Natural killer cell (primary cell): Measurements from ENCODE around the gene GFOD1. TPM values are rescaled to one million over a fixed set of nuclear protein-coding genes. Genes with fewer than 3 reads are reported as not detected.

ENCODE experiments used
- ATAC-seq, 3 donors: fragments of 150-1000 bp in 2 of 3; fragments of 200-7000 bp in 1 of 3; cut with Tn5 transposase; 1 replicate in 1 of 3; 2 replicates in 2 of 3; pipeline ENCODE4 v1.10.0; 2021; ENCODE audit warnings: mild to moderate bottlenecking in 2 of 3, moderate library complexity in 2 of 3
- DNase-seq, 2 donors: peaks; one replicate each; pipeline versions ENCODE4 v3.0.0 to v3.0.0-alpha.2; 2013 to 2021; ENCODE audit warnings: mixed read lengths in 1 of 2
- H3K27ac ChIP-seq: one replicate; pipeline ENCODE4 v1.5.1; 2013; ENCODE audit warnings: mild to moderate bottlenecking, low read length
- H3K27me3 ChIP-seq: one replicate; pipeline ENCODE4 v1.6.1; 2013; ENCODE audit warnings: low read length; ENCODE audit not compliant: control insufficient read depth, insufficient read depth
- H3K36me3 ChIP-seq: one replicate; pipeline ENCODE4 v1.6.1; 2013; ENCODE audit warnings: low read length; ENCODE audit not compliant: control insufficient read depth, insufficient read depth
- H3K4me1 ChIP-seq: one replicate; pipeline ENCODE4 v1.6.1; 2013; ENCODE audit warnings: low read length; ENCODE audit not compliant: control insufficient read depth, insufficient read depth
- H3K4me3 ChIP-seq: one replicate; pipeline ENCODE4 v1.5.1; 2013; ENCODE audit warnings: low read length
- H3K9me3 ChIP-seq: one replicate; pipeline ENCODE4 v1.6.1; 2013; ENCODE audit warnings: low read length; ENCODE audit not compliant: control insufficient read depth, insufficient read depth
- H3K27ac Mint-ChIP-seq, 2 donors: one replicate each; pipeline ENCODE4 v1.8.0; 2022; ENCODE audit warnings: mild to moderate bottlenecking in 2 of 2, mixed read lengths in 2 of 2, moderate library complexity in 1 of 2
- H3K27me3 Mint-ChIP-seq, 2 donors: one replicate each; pipeline ENCODE4 v1.8.0; 2022; ENCODE audit warnings: low read depth in 2 of 2, mixed read lengths in 2 of 2
- H3K36me3 Mint-ChIP-seq: one replicate; pipeline ENCODE4 v1.8.0; 2022; ENCODE audit warnings: mixed read lengths
- H3K4me1 Mint-ChIP-seq, 2 donors: one replicate each; pipeline ENCODE4 v1.8.0; 2022; ENCODE audit warnings: mixed read lengths in 2 of 2
- H3K4me3 Mint-ChIP-seq: one replicate; pipeline ENCODE4 v1.8.0; 2022; ENCODE audit warnings: mild to moderate bottlenecking, moderate library complexity, mixed read lengths
- H3K9me3 Mint-ChIP-seq, 2 donors: one replicate each; pipeline ENCODE4 v1.8.0; 2022; ENCODE audit warnings: mixed read lengths in 2 of 2
- CTCF ChIP-seq: fragments of 200-600 bp; IDR thresholded peaks from one replicate; pipeline ENCODE4 v1.8.0; 2022; ENCODE audit warnings: antibody characterized with exemption
- WGBS: methylation state at CpG from one replicate; pipeline ENCODE4 v1.1.7; 2013; ENCODE audit warnings: missing lambda C conversion rate; ENCODE audit not compliant: insufficient coverage; 5-methylcytosine and 5-hydroxymethylcytosine counted together
- intact Hi-C: fragments of 100-400 bp; cut with micrococcal nuclease; formaldehyde crosslinking; loops from one replicate; pipeline ENCODE4 v1.14.2; 2022
- total RNA-seq, 4 donors: library from RNA; stranded (reverse); fragments of 120-200 nt in 1 of 4; gene quantifications; one replicate each; pipeline versions ENCODE4 v1.2.3 to v1.2.4, GENCODE V29; 2013 to 2022

GFOD1 gene
- total RNA-seq, 3 donors from 2014 or later (not counting 1 experiment from before 2014, with no cell fraction given) = 59.7 to 74.5 (median 71.2) TPM

DNA sequence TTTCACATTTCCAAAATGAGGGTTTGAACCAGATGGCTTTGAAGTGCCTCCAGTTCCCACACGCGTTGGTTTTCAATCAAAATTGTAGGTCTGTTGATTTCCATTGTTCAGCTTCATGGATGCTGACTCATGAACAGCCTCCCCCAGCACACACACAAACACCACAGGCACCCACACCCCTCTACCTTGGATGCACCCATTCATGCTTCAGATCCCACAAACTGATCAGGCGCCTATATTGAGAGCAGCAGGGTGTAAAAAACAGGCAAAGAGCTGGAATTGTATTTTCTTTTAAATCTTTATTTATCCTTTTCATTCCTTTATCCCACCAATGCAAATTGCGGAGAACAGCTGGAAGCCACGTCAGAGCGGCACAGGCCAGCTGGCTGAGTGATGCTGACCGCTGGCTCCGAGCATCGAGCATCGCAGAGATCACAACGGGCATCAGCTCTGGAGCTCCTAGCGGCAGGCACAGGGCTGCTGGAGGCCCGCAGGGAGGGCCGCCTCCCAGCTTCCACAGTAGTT is 129.8 kb downstream of the GFOD1 start:
- WGBS = 84% methylated on average over 14 of the region's 14 CpGs
- peak overlapping the region; percentile 87 for H3K4me3 Mint-ChIP-seq
- no peaks in the 10 kb centered on the region for H3K27me3 ChIP-seq
- no peak overlapping the region for H3K4me3 ChIP-seq
- no peaks in the 10 kb centered on the region for H3K27me3 Mint-ChIP-seq
- H3K27ac Mint-ChIP-seq = peak overlapping the region; percentile 94
- ATAC-seq = peak in 1 of 3 donors; percentile 6
- H3K4me1 ChIP-seq = peaks cover 37% of the 10 kb centered on the region
- no peak for DNase-seq
- no peaks in the 10 kb centered on the region for H3K36me3 Mint-ChIP-seq
- peaks cover 63 to 64% of the 10 kb centered on the region in 2 donors for H3K4me1 Mint-ChIP-seq
- TF ChIP-seq CTCF = no peak
- H3K9me3 ChIP-seq = no peaks in the 10 kb centered on the region
- intact Hi-C loops = loop anchor here (5.0 kb wide), 1 partner anchor 70 kb away; no protein-coding TSS in a partner anchor
- peaks cover 3% of the 10 kb centered on the region for H3K36me3 ChIP-seq
- peak overlapping the region; percentile 85 for H3K27ac ChIP-seq
- no peaks in the 10 kb centered on the region for H3K9me3 Mint-ChIP-seq

DNA sequence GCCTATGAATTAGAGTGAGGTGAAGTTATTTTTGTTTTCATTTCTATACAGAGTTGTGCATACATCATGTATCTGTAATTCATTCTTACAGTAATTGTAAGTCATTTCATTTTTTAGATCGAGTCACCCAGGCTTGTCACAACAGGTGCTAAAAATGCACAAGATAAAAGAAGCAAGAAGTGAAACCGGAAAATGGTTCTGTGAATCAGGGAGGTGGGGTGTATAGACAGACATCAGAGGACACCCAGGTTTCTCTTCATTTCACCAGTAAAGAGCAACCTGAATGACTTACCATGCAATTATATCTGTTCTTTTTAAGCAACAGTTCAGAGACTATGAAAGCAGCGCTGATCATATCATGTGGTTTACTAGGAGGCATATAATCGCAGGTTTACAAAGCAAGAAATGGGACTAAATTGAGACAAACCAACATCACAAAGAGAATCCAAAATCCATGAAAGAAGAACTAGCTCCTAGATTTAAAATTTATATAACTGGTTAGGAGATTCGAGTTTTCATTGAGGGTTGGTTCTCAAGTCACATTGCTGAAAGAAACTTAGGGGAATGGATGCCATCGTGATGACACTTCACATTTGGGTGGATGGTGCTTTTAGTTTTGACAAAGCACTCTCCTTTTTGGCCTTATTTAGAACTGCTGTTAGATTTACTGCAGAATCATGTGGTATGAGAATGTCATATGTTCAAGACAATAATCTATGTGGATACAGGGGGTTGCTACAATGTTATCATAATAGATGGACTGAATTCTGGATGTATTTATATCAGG is 131.2 kb downstream of the GFOD1 start:
- peaks cover 37% of the 10 kb centered on the region for H3K4me1 ChIP-seq
- H3K9me3 ChIP-seq = no peaks in the 10 kb centered on the region
- Mint-ChIP-seq H3K4me1 (peaks cover 63 to 64% of the 10 kb centered on the region in 2 donors), H3K27ac (peak overlapping the region; percentile 94), H3K36me3 (no peaks in the 10 kb centered on the region), H3K9me3 (no peaks in the 10 kb centered on the region), H3K27me3 (no peaks in the 10 kb centered on the region), H3K4me3 (peak overlapping the region; percentile 87)
- WGBS = 25% methylated on average over 6 of the region's 6 CpGs
- no peaks in the 10 kb centered on the region for H3K36me3 ChIP-seq
- DNase-seq (peak in 1 of 2 donors; percentile 72), ATAC-seq (peak; percentile 80 to 83 (median 82))
- no peaks in the 10 kb centered on the region for H3K27me3 ChIP-seq
- no peak for TF ChIP-seq CTCF
- intact Hi-C loops = loop anchor here (5.0 kb wide), 1 partner anchor 71 kb away; no protein-coding TSS in a partner anchor
- peak overlapping the region; percentile 15 for H3K4me3 ChIP-seq
- peak overlapping the region; percentile 85 for H3K27ac ChIP-seq

- Histone ChIP-seq H3K4me1 (peaks cover 33% of the 10 kb centered on the region), H3K4me3 (peak overlapping the region; percentile 15), H3K27ac (peak overlapping the region; percentile 85), H3K9me3 (no peaks in the 10 kb centered on the region), H3K36me3 (no peaks in the 10 kb centered on the region), H3K27me3 (no peaks in the 10 kb centered on the region)
- no peaks in the 10 kb centered on the region for H3K36me3 Mint-ChIP-seq
- H3K4me1 Mint-ChIP-seq = peaks cover 54 to 55% of the 10 kb centered on the region in 2 donors
- no peaks in the 10 kb centered on the region for H3K27me3 Mint-ChIP-seq
- peak overlapping the region; percentile 87 for H3K4me3 Mint-ChIP-seq
- TF ChIP-seq CTCF = no peak
- DNase-seq (peak in 1 of 2 donors; percentile 64), ATAC-seq (peak; percentile 56 to 67 (median 62))
- peak overlapping the region; percentile 94 for H3K27ac Mint-ChIP-seq
- intact Hi-C loops = loop anchor here (5.0 kb wide), 1 partner anchor 72 kb away; no protein-coding TSS in a partner anchor
- no peaks in the 10 kb centered on the region for H3K9me3 Mint-ChIP-seq
- 36% methylated on average over 7 of the region's 7 CpGs for WGBS
Observed at GRCh38 chr6:13355043-13355945, 132.1 kb downstream of the GFOD1 start.
